HL-60/S4 treated with phorbol 12-myristate 13-acetate at 8.2 ng/mL for 4 days and 3 days (cell line): ENCODE measurements around the gene FRMPD2.
"Not testable (repeated sequence)": the region's sequence is repeated elsewhere in the genome, so short reads cannot be mapped to it uniquely, and the experiment has no call there.

Experiments
- in situ Hi-C: fragments of 300-500 bp; cut with MboI; formaldehyde crosslinking; loops from 2 replicates; pipeline ENCODE4 v1.15.0; 2022; ENCODE audit warnings: low sequenced_read_pairs

FRMPD2 gene

DNA sequence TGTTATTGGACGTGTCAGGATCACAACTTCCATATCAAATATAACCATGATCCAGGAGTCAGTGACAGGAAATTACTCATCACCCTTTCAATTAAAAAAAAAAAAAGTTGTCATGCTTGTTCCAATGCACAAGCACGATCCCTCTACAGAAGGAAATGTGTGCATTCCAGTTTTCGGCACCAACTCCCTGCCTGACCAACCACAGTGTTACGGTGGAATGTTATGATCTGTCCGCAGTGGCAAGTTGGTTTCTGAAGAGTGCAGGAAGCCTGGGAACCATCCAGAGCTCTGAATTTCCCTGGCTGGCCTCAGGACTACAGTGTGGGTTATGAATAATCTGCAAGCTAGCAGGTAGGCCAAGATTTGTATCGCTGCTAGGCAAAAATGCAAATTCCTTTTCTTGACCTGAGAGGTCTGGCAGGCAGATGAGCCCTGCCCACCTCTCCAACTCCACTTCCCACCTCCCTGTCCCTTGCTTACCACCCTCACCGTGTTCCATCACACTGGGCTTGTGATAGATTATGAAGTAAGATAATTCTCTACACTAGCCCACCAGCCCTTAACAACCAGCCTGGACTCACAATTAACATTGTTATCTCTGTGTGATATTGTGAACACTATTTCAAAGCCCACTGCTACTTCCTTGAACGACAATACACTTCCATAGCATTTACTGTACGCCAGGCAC, 20.4 kb downstream of the FRMPD2 start:
- in situ Hi-C loops, result no loop called here

DNA sequence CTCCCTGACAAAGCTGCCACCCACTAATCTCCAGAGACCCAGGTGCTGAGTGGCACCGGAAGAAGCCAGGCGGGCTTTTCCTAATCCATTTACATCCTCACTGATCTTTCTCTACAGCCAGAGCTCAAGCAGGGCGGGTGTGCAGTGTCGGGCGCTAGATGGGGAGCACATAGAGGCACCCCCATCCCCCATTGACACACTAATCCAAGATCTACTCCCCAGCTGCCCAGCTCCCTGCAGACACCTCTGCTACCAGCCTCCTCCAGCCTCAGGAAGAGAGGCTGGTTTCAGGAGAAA, 22.2 kb downstream of the FRMPD2 start:
- in situ Hi-C loops, result no loop called here

DNA sequence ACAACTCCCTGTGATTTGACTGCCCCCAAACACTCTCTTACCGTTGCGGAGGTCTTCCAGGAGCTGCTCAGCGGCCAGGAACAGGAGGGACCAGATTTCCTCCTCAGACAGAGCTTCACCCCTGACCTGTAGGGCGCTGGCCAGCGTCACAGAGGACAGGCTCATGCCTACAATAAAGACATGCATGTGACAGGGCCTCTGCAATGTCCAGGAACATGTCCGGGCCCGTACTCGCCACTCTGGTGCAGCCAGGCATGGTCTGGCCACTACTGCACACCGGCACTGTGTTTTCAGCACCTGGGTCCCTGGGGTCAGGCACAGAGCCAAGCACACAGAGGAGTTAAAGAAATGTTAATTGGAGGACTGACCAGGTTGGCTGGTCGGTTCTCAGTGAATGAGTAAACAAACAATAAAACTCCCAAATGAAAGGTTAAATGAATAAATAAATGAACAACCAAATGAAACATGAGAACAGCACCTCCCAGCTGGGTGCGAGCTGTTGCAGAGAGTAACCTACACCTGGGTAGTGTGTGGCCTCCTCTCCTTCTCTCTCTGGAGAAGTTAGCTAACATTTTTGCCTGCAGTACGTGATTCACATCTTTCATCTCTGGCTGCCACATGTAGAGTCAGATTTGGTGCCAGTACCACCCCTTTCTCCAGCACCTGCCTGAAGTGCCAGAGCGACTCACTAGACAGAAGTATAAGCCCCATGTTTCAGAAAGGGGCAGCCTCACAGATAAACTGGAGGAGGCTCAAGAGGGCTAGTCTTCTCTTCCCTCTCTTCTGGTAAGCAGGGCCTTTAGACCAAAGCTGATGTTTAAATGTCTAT, 22.8 kb downstream of the FRMPD2 start:
- in situ Hi-C loops, result no loop called here

DNA sequence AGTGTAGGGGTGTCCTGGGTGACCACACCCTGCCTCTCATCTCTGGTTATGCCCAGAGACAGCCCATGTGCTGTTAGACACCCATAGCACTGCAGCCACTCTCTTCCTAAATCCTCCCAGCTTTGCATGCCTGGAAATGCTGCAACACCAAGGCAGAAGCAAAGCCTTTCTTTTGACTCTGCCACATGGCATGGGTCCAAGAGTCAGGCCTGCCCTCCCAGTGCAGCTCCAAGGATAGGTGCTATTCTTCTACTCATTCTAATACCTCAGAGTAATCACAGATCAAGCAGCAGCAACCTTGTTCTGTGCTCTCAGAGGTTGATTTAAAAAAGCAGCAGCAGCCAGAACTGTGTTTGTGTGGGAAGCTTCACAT, 23.4 kb downstream of the FRMPD2 start:
- in situ Hi-C loops, result no loop called here

DNA sequence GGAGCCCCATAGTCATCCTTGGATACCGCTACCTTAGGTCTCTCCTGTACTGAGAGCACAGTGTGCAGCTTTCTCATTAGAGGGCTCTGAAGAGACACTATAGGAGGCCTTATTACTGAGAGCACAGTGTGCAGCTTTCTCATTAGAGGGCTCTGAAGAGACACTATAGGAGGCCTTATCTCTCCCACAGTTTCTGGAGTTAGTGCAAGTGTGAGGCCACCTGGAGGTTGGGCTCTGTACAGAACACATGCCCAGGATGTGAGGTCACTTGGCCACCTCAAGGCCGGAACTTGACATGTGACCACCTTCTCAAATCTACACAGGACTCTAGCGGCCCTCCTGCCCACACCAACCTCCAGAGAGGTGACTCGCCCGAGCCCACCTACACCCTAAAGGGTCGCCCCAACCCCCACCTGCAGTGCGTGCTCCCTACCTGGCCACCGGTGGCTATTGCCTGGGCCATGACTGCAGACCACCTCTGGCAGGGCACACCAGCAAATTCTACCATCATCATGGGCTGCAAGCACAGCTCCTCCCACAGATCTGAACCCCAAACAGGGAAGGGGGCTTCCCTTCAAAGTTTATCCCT, 24.6 kb downstream of the FRMPD2 start:
- in situ Hi-C loops, result no loop called here

DNA sequence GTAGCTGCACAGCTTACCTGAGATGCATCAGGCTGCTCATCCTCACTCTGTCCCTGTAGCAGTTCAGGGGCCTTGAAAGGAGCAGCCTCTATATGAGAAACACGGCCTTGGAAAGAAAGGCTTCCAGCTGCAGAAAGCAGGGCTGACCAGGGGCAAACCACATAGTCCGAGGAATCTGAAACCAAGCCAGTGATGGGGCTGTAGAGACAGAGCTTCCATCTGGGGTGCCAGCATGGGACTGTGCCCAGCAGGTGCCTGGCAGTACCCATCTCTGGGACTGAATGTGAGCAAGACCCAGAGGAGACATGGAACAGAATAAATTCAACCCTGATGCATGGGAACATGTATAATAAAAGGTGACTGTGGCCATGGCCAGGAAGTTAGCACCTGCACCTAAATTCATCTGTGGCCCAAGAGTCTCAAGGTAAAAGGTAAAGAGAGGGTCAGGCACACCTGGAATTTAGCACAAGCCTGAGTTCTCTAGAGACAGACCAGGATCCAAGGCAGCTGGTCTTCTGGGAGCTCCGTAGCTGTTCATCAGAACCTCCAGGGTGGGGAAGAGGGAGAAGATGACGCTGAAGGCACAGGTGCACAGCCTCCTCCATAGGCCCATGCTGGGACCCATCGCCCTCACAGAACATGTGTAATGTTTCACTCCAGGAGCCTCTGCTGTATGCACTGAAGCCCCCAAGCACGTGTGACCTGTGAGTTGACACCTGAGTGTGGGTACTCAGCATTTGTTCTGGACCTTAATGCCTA, 25.3 kb downstream of the FRMPD2 start:
- in situ Hi-C loops, result no loop called here

DNA sequence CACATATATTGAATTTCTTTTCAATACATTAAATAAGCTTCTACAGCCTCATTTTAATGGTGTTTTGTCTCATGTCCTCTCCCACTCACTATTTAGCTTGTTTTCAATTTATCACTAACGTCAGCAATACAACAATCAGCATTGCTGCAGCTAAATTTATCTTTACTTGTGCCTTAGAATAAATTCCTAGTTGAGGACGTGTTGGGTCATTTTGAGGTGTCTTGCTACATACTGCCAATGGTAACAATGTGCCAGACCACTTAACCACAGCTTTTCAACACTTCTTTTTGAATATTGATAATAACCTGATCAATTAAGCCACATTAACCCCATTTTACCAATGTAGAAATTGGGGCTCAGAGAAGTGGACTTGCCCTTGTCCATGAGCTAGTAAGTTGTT, 26.0 kb downstream of the FRMPD2 start:
- in situ Hi-C loops, result no loop called here

DNA sequence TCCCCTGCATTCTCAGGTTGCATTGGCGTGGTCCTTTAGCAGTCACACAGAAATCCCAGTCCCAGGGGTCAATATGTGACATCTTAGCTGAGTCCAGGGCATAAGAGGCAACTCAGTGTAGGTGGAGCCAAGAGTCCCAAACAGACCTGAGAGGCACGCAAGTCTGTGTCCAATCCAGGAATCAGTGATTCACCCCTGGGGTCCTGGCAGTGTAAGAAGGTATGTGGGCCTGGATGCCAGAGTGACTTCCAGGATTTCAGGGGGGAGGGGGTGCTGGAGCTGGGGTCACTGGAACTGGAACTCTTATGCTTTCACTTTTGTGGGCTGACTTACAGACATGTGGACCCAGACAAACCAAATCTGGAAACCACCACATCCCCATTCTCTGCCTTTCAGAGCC, 26.8 kb downstream of the FRMPD2 start:
- in situ Hi-C loops, result no loop called here

DNA sequence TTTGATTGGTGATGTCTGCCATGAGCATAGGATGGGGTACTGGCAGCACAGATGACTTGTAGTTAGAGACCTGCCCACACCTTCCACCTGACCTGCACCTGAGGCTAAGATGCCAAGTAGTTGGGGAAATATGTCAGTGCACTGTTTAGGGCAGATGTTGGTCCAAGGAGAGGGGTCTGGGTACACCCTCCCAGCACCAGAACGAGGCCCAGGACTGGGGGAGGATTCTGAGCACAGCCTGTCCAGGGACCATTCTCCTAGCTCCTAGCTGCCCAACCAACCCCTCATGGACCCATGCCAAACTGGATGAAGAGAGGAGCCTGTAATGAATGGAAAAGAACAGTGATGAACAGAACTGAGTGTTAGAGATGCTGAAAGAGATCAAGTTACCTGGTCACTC, 28.0 kb downstream of the FRMPD2 start:
- in situ Hi-C loops, result no loop called here

DNA sequence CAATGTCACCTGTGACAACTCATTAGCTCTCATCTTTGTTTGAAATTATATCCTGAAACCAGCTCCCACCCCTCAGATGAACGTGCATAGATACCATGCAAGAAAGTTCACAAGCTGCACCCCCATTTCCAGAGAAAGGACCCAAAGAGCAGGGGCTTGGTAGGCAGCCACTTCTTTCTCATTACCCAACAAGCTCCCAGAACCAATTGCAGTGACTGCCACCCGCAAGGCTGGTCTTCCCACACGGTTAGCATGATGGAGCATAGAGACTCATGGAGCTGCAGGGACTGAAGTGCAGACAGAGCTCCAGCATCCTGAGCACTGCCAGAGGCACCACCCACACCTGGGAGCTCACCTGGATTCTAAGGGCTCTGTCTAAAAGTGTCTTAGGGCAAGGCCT, 28.5 kb downstream of the FRMPD2 start:
- in situ Hi-C loops, result no loop called here

DNA sequence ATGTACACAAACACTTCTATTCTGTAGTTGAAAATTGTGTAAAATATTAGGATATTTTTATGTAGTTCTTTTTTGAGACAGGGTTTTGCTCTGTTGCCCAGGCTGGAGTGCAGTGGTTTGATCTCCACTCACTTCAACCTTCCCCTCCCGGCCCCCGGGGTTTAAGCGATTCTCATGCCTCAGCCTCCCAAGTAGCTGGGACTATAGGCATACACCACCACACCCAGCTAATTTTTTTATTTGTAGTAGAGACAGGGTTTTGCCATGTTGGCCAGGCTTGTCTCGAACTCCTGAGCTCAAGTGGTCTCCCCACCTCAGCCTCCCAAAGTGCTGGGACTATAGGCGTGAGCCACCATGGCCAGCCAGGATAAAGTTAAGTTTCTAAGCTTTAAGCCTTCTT, 30.6 kb downstream of the FRMPD2 start:
- in situ Hi-C loops, result not testable (repeated sequence)

DNA sequence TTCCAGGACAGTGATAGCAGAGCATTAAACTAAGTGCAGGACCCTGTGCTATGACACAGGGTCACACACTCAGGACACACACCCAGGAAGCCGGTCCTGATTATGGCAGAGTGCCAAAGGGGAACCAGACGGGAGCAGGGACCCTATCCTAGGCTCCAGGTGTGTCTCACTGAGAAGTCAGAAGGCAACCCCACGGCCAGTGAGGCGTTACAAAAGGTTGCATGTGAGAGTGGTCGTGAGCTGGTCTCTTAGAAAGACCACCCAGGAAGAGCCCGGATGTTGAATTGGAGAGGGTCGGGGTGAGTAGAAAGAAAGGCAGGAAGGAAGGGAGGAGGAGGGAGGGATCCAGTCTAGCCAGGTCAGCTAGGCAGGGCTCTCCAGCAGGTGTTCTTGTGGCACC, 31.0 kb downstream of the FRMPD2 start:
- in situ Hi-C loops, result no loop called here

DNA sequence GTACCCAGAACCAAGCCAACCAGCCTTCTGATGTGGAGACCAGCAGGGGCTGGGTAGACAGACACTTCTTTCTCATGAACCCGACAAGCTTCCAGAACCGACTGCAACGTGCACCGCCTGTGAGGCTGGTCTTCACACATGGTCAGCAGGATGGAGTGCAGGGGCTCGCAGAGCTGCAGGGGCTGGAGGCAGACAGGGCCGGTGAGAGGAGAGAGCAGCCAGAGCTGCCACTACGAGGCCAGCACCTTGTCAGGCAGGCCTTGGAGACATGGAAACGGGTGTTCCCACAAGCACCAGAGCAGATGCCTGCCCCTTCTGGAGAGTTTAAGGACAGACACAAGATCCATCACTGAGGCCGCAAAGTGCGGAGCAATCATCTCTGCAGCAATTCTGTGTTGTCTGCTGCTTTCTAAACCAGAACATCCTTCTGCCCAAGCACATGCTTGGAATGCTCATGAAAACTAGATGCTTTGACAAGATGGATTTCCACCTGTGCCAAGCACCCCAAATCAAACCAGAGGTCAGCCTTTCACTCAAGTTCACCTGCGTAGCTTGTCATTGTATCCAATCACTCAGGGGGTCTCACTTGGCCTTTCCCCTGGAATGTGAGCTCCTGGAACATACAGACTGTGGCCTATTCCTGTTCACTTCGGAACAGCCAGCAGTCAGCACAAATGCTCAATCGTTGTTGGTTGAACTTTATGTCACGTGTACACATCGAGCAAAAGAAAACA, 32.2 kb downstream of the FRMPD2 start:
- in situ Hi-C loops, result no loop called here

DNA sequence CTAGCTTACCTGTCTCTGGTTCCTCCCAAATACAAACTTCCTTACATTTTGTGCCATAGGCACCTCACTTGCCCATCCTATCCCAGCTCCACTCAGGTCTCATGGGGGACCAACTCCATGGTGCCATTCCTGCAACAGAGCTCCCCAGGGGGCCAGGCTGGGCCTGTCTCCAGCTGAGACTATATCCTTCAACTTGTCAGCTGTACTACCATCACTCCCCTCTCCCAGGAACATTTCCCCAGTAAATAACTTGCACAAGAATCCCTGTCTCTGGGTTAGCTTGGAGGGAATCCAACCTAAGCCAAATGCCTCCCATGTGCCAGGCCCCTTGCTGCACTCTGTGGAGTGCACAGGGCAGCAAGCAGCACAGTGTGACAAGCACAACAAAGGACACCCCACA, 33.2 kb downstream of the FRMPD2 start:
- in situ Hi-C loops, result no loop called here

DNA sequence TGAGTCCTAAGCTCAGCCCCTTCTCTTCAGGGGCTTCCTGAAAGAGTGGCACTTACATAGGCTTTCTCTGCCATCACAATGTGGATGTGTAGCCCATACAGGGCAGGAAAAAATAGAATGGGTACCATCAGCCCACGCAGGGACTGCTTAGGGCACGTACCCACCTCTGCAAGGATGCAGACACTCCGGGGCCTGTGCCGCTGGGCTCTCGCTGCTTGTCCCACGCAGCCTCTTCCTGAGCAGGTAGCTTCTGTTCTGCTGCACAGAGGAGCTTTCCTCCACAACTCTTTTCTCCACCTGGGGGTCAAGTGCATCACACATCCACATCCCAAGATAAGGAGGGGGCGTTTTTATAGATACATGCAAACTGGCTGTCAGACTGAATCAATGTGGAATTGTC, 34.3 kb downstream of the FRMPD2 start:
- in situ Hi-C loops, result no loop called here

DNA sequence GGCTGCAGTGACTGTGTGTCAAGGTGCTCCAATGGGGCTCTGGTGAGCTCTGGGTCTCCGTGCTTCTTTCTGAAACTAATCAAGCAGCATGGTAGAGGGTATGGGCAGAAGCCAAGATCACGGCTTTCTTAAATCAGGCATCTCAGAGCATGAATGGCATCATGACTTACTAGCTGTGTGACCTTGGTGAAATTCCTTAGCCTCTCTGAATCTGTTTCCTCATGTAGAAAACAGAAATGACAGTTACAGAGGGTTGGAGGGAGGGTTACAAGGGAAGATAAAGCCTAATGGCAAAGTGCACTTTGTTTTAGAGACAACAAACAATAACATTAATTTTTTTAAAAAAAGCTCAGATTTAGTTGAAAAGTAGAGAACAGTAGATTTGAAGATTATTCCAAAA, 34.9 kb downstream of the FRMPD2 start:
- in situ Hi-C loops, result no loop called here

DNA sequence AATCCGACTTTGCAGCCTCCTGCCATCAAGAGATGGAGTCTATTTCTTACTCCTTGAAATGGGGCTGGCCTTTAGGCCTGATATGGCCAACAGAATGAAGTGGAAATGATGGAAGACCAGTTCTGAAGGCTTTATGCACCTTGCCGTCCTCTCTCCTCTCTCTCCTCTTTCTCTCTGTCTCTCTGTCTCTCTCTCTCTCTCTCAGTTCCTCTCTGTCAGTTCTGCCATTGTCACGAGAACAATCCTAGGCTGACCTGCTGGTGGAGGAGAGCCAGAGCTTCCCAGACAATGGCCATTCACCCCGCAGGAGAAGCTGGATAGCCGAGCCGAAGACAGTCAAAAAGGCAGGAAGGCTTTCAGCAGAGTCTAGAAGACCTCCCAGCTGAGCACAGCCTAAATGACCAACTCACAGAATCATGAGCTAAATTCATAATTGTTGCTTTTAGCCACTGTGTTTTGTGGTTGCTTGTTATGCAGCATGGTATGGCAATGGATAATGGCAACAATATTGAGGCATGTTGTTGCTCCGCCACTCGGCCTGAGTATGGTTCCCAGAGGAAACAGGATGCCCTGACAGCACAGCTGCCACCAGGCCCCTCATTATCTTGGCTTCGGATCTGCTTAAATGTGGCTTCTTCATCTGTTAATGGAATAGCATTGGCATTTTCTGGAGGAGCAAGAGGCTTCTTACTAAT, 35.5 kb downstream of the FRMPD2 start:
- in situ Hi-C loops, result no loop called here

DNA sequence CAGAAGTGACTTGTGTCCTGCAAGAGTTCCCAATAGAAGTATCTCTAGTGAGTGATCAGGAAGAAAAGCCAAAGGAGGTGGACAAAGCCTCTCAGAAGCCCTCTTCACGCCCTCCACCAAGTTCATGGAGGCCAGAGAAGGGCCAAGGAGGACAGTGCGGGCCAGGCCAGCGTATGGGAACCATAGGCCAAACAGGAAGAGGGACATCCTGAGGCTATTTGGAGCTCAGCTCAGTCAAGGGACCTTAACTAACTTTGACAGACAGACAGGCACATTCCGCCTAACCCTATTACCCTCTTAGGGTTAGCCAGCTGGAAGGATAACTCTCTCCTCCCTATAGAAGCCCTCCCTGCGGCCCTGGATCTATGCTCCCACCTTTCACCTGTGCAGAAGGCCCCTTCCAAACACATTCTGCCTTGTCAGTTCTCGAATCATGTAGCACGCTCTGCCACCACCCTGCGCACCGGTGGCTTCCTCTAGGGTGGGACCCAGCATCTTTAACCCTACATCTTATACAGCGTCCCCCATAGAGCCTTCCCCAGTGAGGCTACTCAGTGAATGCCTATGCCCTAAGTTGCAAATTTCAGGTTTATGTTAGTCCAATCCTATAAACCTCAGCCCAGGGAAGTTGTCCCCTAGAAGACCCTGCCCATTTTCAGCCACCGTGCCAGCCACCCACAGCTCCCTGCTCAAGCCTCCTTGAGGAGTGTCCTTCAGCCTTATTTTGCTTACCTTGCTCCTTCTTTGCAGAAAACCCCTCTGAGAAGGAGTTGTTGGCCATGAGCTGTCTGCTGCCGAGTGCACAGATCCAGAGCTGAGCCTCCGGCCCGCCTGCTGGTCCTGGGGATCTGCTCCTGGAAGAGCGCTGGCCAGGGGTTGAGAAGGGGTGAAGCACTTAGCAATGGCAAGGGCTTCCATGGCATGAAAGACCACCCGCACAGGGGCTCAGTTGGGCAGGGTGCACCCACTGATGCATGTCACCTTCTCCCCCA, 36.9 kb downstream of the FRMPD2 start:
- in situ Hi-C loops, result no loop called here

DNA sequence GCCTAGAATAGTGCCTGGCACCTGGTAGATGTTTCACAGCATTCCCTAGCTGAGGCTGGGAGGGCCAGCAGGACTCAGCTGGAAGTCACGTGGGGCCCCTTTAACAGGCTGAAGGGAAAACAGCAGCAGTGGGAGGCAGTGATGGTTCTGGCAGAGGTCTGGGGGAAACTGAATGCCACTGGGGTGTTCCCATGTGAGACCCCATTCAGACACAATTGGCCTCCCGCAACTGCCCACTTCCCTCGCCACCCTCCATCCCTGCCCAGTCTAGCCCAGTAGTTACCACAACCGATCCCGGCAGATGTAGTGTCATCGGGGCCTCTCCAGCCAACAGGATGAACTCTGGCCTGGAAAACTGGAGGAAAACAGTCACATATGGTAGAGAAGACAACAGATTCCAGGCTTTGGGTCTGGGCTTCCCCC, 38.3 kb downstream of the FRMPD2 start:
- in situ Hi-C loops, result no loop called here
